PFSK-1 (cell line): ENCODE results near the gene AASDH.

Source experiments
- FOXP2 ChIP-seq: optimal IDR thresholded peaks from 2 replicates; pipeline ENCODE3; 2011; ENCODE audit warnings: borderline replicate concordance, control low read depth, inconsistent platforms; ENCODE audit not compliant: insufficient read depth; ENCODE audit errors: extremely low read length, extremely low read depth
- POLR2AphosphoS5 ChIP-seq: IDR thresholded peaks from 2 replicates; pipeline ENCODE4 v1.6.1; 2012; ENCODE audit warnings: low read depth, mild to moderate bottlenecking, control low read depth, low read length, moderate library complexity
- REST ChIP-seq, 2 experiments: IDR thresholded peaks; 2 replicates each; pipeline versions ENCODE4 v1.6.1 to v1.8.0; 2011 to 2012; ENCODE audit warnings: low read depth in 2 of 2, low read length in 2 of 2, control low read depth in 1 of 2, inconsistent platforms in 1 of 2, mild to moderate bottlenecking in 1 of 2, moderate library complexity in 1 of 2; ENCODE audit not compliant: insufficient read depth in 1 of 2
- SIN3A ChIP-seq: IDR thresholded peaks from 2 replicates; pipeline ENCODE4 v1.6.1; 2012; ENCODE audit warnings: mild to moderate bottlenecking, low read length, moderate library complexity, borderline replicate concordance; ENCODE audit not compliant: insufficient read depth
- TAF1 ChIP-seq: IDR thresholded peaks from 2 replicates; pipeline ENCODE4 v1.6.1; 2012; ENCODE audit warnings: low read length, control low read depth, borderline replicate concordance; ENCODE audit not compliant: insufficient read depth

The AASDH gene

DNA sequence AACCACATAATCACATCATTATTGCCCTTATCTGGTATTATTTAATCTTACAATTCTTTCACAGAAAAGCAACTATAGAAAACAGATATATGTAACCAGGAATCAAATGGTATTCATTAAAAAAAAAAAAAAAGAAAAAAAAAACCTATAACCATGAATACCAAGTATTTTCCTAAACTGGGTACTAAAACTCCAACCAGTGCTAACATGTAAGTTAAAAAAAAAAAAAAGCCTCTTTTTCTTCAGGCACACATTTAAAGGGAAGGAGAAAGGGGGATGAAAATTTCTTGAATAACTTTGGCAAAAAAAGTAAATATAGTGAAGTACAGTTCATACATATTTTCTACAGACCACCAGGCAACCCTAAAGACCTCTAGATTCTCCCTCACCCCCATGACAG, 46.0 kb upstream of the AASDH start:
- TF ChIP-seq TAF1: no peak
- TF ChIP-seq POLR2AphosphoS5: no peak
- TF ChIP-seq REST (IDR thresholded peaks at IDR 0.05; ENCODE audit: insufficient read depth in 1 of 2, low read depth in 2 of 2, low read length in 2 of 2): no peak
- TF ChIP-seq SIN3A: no peak
- no peak for TF ChIP-seq FOXP2

DNA sequence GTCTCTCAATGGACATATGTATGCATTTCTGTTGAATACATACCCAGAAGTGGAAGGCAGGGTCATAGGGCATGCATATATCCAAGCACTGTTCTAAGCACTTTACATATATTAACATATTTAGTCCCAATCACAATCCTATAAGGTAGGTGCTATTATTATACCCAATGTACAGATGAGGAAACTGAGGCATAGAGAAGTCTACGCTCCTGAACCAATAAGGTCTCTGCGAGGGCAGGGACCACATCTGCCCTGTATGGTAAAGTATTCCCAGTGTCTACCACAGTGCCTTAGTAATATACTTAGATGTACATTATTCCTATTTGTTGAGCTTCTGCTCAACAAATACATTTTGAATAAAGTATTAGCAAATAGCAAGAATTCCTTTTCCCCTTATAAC, 42.9 kb upstream of the AASDH start:
- TF ChIP-seq REST (IDR thresholded peaks at IDR 0.05; ENCODE audit: insufficient read depth in 1 of 2, low read depth in 2 of 2, low read length in 2 of 2) (no peak), SIN3A (no peak), POLR2AphosphoS5 (no peak), TAF1 (no peak), FOXP2 (no peak)

DNA sequence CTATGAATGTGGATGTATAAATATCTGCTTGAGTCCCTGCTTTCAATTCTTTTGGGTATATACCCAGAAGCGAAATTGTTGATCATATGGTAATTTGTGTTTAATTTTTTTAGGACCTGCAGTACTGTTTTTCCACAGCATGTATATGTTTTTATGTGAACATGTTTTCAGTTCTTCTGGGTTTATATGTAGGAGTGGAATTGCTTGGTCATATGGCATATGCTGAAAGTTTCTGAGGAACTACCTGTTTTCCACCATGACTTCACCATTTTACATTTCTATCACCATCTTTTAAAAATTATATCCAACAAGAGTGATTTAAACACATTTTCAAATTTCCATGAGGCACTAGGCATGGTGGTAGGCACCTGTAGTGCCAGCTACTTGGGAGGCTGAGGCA, 39.9 kb upstream of the AASDH start:
- TF ChIP-seq FOXP2 (no peak), REST (IDR thresholded peaks at IDR 0.05; ENCODE audit: insufficient read depth in 1 of 2, low read depth in 2 of 2, low read length in 2 of 2) (no peak), TAF1 (no peak), POLR2AphosphoS5 (no peak), SIN3A (no peak)

DNA sequence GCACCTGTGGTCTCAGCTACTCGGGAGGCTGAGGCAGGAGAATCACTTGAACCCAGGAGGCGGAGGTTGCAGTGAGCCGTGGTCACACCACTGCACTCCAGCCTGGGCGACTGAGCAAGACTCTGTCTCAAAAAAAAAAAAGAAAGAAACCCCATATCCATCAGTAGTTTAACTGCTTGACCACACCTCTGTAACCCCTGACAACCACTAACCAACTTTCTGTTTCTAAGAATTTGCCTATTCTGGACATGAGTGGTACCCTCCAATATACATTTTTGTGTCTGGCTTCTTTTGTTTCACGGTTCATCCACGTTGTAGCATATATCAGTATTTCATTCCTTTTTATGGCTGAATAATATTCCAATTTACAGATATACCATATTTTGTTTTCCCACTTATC, 39.0 kb upstream of the AASDH start:
- TF ChIP-seq FOXP2 (no peak), POLR2AphosphoS5 (no peak), SIN3A (no peak), TAF1 (no peak), REST (IDR thresholded peaks at IDR 0.05; ENCODE audit: insufficient read depth in 1 of 2, low read depth in 2 of 2, low read length in 2 of 2) (no peak)

- TF ChIP-seq POLR2AphosphoS5 (no peak), SIN3A (no peak), FOXP2 (no peak), REST (IDR thresholded peaks at IDR 0.05; ENCODE audit: insufficient read depth in 1 of 2, low read depth in 2 of 2, low read length in 2 of 2) (no peak), TAF1 (no peak)
Measured at GRCh38 chr4:56425518-56425917, 38.2 kb upstream of the AASDH start.
